PC-9 (cell line): Measurements from ENCODE around the gene LARP7. TPM values are rescaled to one million over a fixed set of nuclear protein-coding genes. Genes with fewer than 3 reads are reported as not detected.
"Not testable (repeated sequence)": the region's sequence is repeated elsewhere in the genome, so short reads cannot be mapped to it uniquely, and the experiment has no call there.

Source experiments
- BruUV-seq: library from RNA; stranded (reverse); fragments of 400-500 nt; replicated peaks from 2 replicates; lab custom pipeline; 2021; lab: Mats Ljungman, UMichigan
- CTCF ChIA-PET: fragments of 300-600 bp; sonication (Branson Sonifier 250); formaldehyde crosslinking; loops from one replicate; lab custom pipeline; 2022; ENCODE audit warnings: antibody characterized with exemption; lab: Charles Lee
- POLR2A ChIA-PET: fragments of 300-600 bp; sonication (Branson Sonifier 250); formaldehyde crosslinking; loops from one replicate; lab custom pipeline; 2022; ENCODE audit warnings: antibody characterized with exemption; ENCODE audit not compliant: unreplicated experiment; lab: Charles Lee
- DNase-seq, 2 experiments: peaks; one replicate each; pipeline versions ENCODE4 v3.0.0 to v3.0.0-alpha.2; 2015 to 2022; ENCODE audit warnings: mixed read lengths in 1 of 2
- H2AFZ ChIP-seq: fragments of 200-600 bp; sonication (generic); 2 replicates; pipeline ENCODE4 v1.8.1; 2017; ENCODE audit warnings: antibody characterized with exemption
- H3F3A ChIP-seq: fragments of 200-600 bp; sonication (generic); 2 replicates; pipeline ENCODE4 v1.8.1; 2017; ENCODE audit warnings: antibody characterized with exemption, mild to moderate bottlenecking, low read depth; ENCODE audit not compliant: insufficient read depth
- H3K27ac ChIP-seq: fragments of 200-600 bp; sonication (generic); 2 replicates; pipeline ENCODE4 v1.6.1; 2016; ENCODE audit warnings: mixed run types
- H3K27me3 ChIP-seq: fragments of 200-600 bp; sonication (generic); 2 replicates; pipeline ENCODE4 v1.6.1; 2016; ENCODE audit warnings: low read depth, mixed run types; ENCODE audit not compliant: insufficient read depth
- H3K36me3 ChIP-seq: fragments of 200-600 bp; sonication (generic); 2 replicates; pipeline ENCODE4 v1.6.1; 2016; ENCODE audit warnings: low read depth, mixed run types
- H3K4me1 ChIP-seq: fragments of 200-600 bp; sonication (generic); replicated peaks from 2 replicates; pipeline ENCODE4 v1.6.1; 2016; ENCODE audit warnings: mixed run types; ENCODE audit not compliant: insufficient read depth
- H3K4me2 ChIP-seq: fragments of 200-600 bp; sonication (generic); 2 replicates; pipeline ENCODE4 v1.6.1; 2017; ENCODE audit warnings: mixed run types
- H3K4me3 ChIP-seq: fragments of 200-600 bp; sonication (generic); 2 replicates; pipeline ENCODE4 v1.6.1; 2016; ENCODE audit warnings: mixed run types
- H3K79me2 ChIP-seq: fragments of 200-600 bp; sonication (generic); 2 replicates; pipeline ENCODE4 v1.6.1; 2017; ENCODE audit warnings: low read depth, mixed run types
- H3K9me2 ChIP-seq: fragments of 200-600 bp; sonication (generic); 2 replicates; pipeline ENCODE4 v1.8.1; 2017; ENCODE audit warnings: mild to moderate bottlenecking; ENCODE audit not compliant: insufficient read depth
- H3K9me3 ChIP-seq: fragments of 200-600 bp; sonication (generic); 2 replicates; pipeline ENCODE4 v1.8.1; 2016; ENCODE audit warnings: low read depth; ENCODE audit not compliant: insufficient read depth
- H4K20me1 ChIP-seq: fragments of 200-600 bp; sonication (generic); 2 replicates; pipeline ENCODE4 v1.8.1; 2017; ENCODE audit not compliant: insufficient read depth
- CTCF ChIP-seq: fragments of 200-600 bp; sonication (generic); conservative IDR thresholded peaks from 2 replicates; pipeline ENCODE4 v1.6.1; 2017; ENCODE audit warnings: mixed run types, antibody characterized with exemption, mild to moderate bottlenecking, moderate library complexity
- EZH2 ChIP-seq: fragments of 200-600 bp; sonication (generic); IDR thresholded peaks from 2 replicates; pipeline ENCODE4 v1.8.0; 2017; ENCODE audit warnings: antibody characterized with exemption, low read depth
- intact Hi-C: fragments of 100-400 bp; cut with micrococcal nuclease; formaldehyde crosslinking; loops from one replicate; pipeline ENCODE4 v1.10.0; 2022; ENCODE audit not compliant: unreplicated experiment
- total RNA-seq: library from RNA; stranded (reverse); gene quantifications from 2 replicates; pipeline ENCODE4 v1.2.3, GENCODE V29; 2021

Gene LARP7
- total RNA-seq, 1 experiment from 2014 or later = 47.8 TPM

GRCh38 chr4:112604589-112604988 lies 32.4 kb upstream of the LARP7 start:
- peak in 1 of 2 experiments; percentile 31 for DNase-seq
- TF ChIP-seq EZH2 (no peak), CTCF (peak; percentile 79)
- Histone ChIP-seq H3K4me2 (no peak overlapping the region), H3K4me3 (no peak overlapping the region), H3K9me3 (no peaks in the 10 kb centered on the region), H2AFZ (no peak overlapping the region), H3K9me2 (no peaks in the 10 kb centered on the region), H3K27me3 (no peaks in the 10 kb centered on the region), H3F3A (no peaks in the 10 kb centered on the region; the same call in 1 of the 2 replicates), H3K36me3 (0 out of 2 replicates have a peak, but pooled peaks cover 7% of the 10 kb centered on the region), H4K20me1 (no peaks in the 10 kb centered on the region), H3K27ac (no peak overlapping the region), H3K4me1 (no peaks in the 10 kb centered on the region), H3K79me2 (no peaks in the 10 kb centered on the region)
- CTCF ChIA-PET = interaction anchor here (0.6 kb wide), 1 partner anchor 269 kb away, joined by 3 read pairs; no protein-coding TSS in a partner anchor
- intact Hi-C loops = loop anchor here (1.0 kb wide), 2 partner anchors 276 to 541 kb away; no protein-coding TSS in a partner anchor
- BruUV-seq = no TSS peak
- POLR2A ChIA-PET = no interaction called here

- intact Hi-C loops, POLR2A ChIA-PET, H3K27me3 ChIP-seq, H3K36me3 ChIP-seq, H3K4me1 ChIP-seq, CTCF ChIA-PET, H2AFZ ChIP-seq, H3K4me3 ChIP-seq, H3K4me2 ChIP-seq, H3K79me2 ChIP-seq, H3F3A ChIP-seq, H3K9me3 ChIP-seq, BruUV-seq, H4K20me1 ChIP-seq, H3K9me2 ChIP-seq, DNase-seq, H3K27ac ChIP-seq: not testable (repeated sequence)
Measured at GRCh38 chr4:112612814-112613213, 24.1 kb upstream of the LARP7 start.

GRCh38 chr4:112616984-112617383 lies 20.0 kb upstream of the LARP7 start:
- no peaks in the 10 kb centered on the region for H3K4me1 ChIP-seq
- H3K27me3 ChIP-seq = no peaks in the 10 kb centered on the region
- H3K4me3 ChIP-seq = no peak overlapping the region
- no peak for DNase-seq
- BruUV-seq = no TSS peak
- H3K79me2 ChIP-seq = no peaks in the 10 kb centered on the region
- CTCF ChIA-PET = no interaction called here
- H4K20me1 ChIP-seq = no peaks in the 10 kb centered on the region
- no peaks in the 10 kb centered on the region for H3K9me3 ChIP-seq
- no peaks in the 10 kb centered on the region for H3F3A ChIP-seq
- H3K9me2 ChIP-seq = no peaks in the 10 kb centered on the region
- intact Hi-C loops = no loop called here
- H3K27ac ChIP-seq = no peak overlapping the region
- H3K36me3 ChIP-seq = peaks cover 9% of the 10 kb centered on the region; the same call in 1 of the 2 replicates
- TF ChIP-seq EZH2 (no peak), CTCF (no peak)
- POLR2A ChIA-PET = no interaction called here
- H3K4me2 ChIP-seq = no peak overlapping the region
- no peak overlapping the region for H2AFZ ChIP-seq

GRCh38 chr4:112626228-112626627 lies 10.7 kb upstream of the LARP7 start:
- H3K36me3 ChIP-seq = 0 out of 2 replicates have a peak, but pooled peaks cover 4% of the 10 kb centered on the region
- TF ChIP-seq CTCF (no peak), EZH2 (no peak)
- H3K4me2 ChIP-seq = no peak overlapping the region
- H3K79me2 ChIP-seq = no peaks in the 10 kb centered on the region
- no peak overlapping the region for H2AFZ ChIP-seq
- CTCF ChIA-PET = no interaction called here
- H3K9me3 ChIP-seq = no peaks in the 10 kb centered on the region
- no peaks in the 10 kb centered on the region for H3K27me3 ChIP-seq
- no peak for DNase-seq
- H3K9me2 ChIP-seq = no peaks in the 10 kb centered on the region
- POLR2A ChIA-PET = no interaction called here
- H4K20me1 ChIP-seq = no peaks in the 10 kb centered on the region
- H3K4me1 ChIP-seq = no peaks in the 10 kb centered on the region
- no TSS peak for BruUV-seq
- no peak overlapping the region for H3K27ac ChIP-seq
- H3K4me3 ChIP-seq = no peak overlapping the region
- H3F3A ChIP-seq = no peaks in the 10 kb centered on the region
- intact Hi-C loops = no loop called here
